Tibial nerve (tissue), 4 donors: ENCODE measurements around the gene AARS1.
"Not testable (repeated sequence)": the region's sequence is repeated elsewhere in the genome, so short reads cannot be mapped to it uniquely, and the experiment has no call there.

Source experiments
- CTCF ChIP-seq, 5 experiments: fragments of 200-600 bp in 3 of 5; fragments of 450-650 bp in 2 of 5; sonication (generic) in 3 of 5; IDR thresholded peaks; one replicate each; pipeline ENCODE4 v1.5.1; 2016 to 2019; ENCODE audit warnings: antibody characterized with exemption in 5 of 5, mild to moderate bottlenecking in 3 of 5, moderate library complexity in 2 of 5
- EP300 ChIP-seq, 2 donors: sonication (generic); formaldehyde crosslinking; IDR thresholded peaks; one replicate each; pipeline ENCODE4 v1.6.1; 2017; ENCODE audit warnings: antibody characterized with exemption in 2 of 2, mild to moderate bottlenecking in 1 of 2

DNA sequence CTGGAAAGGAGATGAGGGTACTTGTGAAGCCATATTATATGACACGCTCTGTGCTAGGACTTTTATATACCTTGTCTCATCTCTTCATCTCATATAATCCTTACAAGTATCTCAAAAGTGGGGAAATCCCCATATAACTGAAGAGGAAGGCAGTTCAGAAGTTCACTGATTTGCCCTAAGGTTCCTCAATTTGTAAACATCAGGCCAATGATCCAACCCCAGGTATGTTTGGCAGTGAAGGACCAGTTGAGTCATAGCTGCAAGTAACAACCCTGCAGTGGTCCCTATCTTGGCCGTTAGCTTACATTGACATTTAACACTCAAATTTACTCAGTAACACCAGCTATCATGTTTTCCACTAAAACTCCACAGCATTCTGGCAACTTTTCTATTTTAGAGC is 70.7 kb downstream of the AARS1 start:
- not testable (repeated sequence) for TF ChIP-seq CTCF, EP300 (IDR thresholded peaks at IDR 0.05)
